IPS-20b (cell line): ENCODE measurements around the gene EPHA3.

Experiments
- H3K27ac ChIP-seq: one replicate; pipeline ENCODE4 v1.5.1; 2013; ENCODE audit warnings: low read length
- H3K27me3 ChIP-seq: 2 replicates; pipeline ENCODE4 v1.6.1; 2013; ENCODE audit warnings: mild to moderate bottlenecking, low read length, inconsistent platforms; ENCODE audit not compliant: insufficient read depth
- H3K36me3 ChIP-seq: 2 replicates; pipeline ENCODE4 v1.6.1; 2013; ENCODE audit warnings: low read depth, mild to moderate bottlenecking, inconsistent platforms, low read length, moderate library complexity; ENCODE audit not compliant: insufficient read depth
- H3K4me1 ChIP-seq: 2 replicates; pipeline ENCODE4 v1.6.1; 2013; ENCODE audit warnings: mild to moderate bottlenecking, control low read depth, inconsistent platforms, low read length, moderate library complexity; ENCODE audit not compliant: insufficient read depth
- H3K4me3 ChIP-seq: 2 replicates; pipeline ENCODE4 v1.5.1; 2013; ENCODE audit warnings: mild to moderate bottlenecking, low read length, inconsistent platforms
- H3K9ac ChIP-seq: 2 replicates; pipeline ENCODE4 v1.6.1; 2013; ENCODE audit warnings: low read depth, mild to moderate bottlenecking, inconsistent platforms, low read length, moderate library complexity
- H3K9me3 ChIP-seq: 2 replicates; pipeline ENCODE4 v1.6.1; 2013; ENCODE audit warnings: mild to moderate bottlenecking, low read depth, low read length, inconsistent platforms; ENCODE audit not compliant: insufficient read depth

Gene EPHA3

GRCh38 chr3:89414270-89414669 lies 306.8 kb downstream of the EPHA3 start:
- peaks cover 9% of the 10 kb centered on the region for H3K4me1 ChIP-seq
- no peaks in the 10 kb centered on the region for H3K27me3 ChIP-seq
- H3K36me3 ChIP-seq = no peaks in the 10 kb centered on the region
- H3K9ac ChIP-seq = no peak overlapping the region
- no peaks in the 10 kb centered on the region for H3K9me3 ChIP-seq
- no peak overlapping the region for H3K4me3 ChIP-seq
- no peak overlapping the region for H3K27ac ChIP-seq

- Histone ChIP-seq H3K9me3 (no peaks in the 10 kb centered on the region), H3K27me3 (no peaks in the 10 kb centered on the region), H3K4me3 (no peak overlapping the region), H3K9ac (no peak overlapping the region), H3K36me3 (no peaks in the 10 kb centered on the region), H3K27ac (no peak overlapping the region), H3K4me1 (no peaks in the 10 kb centered on the region)
These were observed 312.3 kb downstream of the EPHA3 start for GRCh38 chr3:89419647-89420241.

GRCh38 chr3:89426060-89426459 lies 318.6 kb downstream of the EPHA3 start:
- H3K27ac ChIP-seq = no peak overlapping the region
- H3K4me3 ChIP-seq = no peak overlapping the region
- H3K27me3 ChIP-seq = no peaks in the 10 kb centered on the region
- no peaks in the 10 kb centered on the region for H3K9me3 ChIP-seq
- no peaks in the 10 kb centered on the region for H3K36me3 ChIP-seq
- no peak overlapping the region for H3K9ac ChIP-seq
- H3K4me1 ChIP-seq = no peaks in the 10 kb centered on the region

- Histone ChIP-seq H3K36me3 (no peaks in the 10 kb centered on the region), H3K9me3 (no peaks in the 10 kb centered on the region), H3K4me1 (no peaks in the 10 kb centered on the region), H3K27ac (no peak overlapping the region), H3K4me3 (no peak overlapping the region), H3K9ac (no peak overlapping the region), H3K27me3 (no peaks in the 10 kb centered on the region)
These were observed 327.4 kb downstream of the EPHA3 start for GRCh38 chr3:89434621-89435380.

GRCh38 chr3:89436846-89437245 lies 329.4 kb downstream of the EPHA3 start:
- Histone ChIP-seq H3K4me3 (no peak overlapping the region), H3K36me3 (no peaks in the 10 kb centered on the region), H3K9ac (no peak overlapping the region), H3K27ac (no peak overlapping the region), H3K9me3 (no peaks in the 10 kb centered on the region), H3K27me3 (no peaks in the 10 kb centered on the region), H3K4me1 (no peaks in the 10 kb centered on the region)

- Histone ChIP-seq H3K4me1 (no peaks in the 10 kb centered on the region), H3K9me3 (no peaks in the 10 kb centered on the region), H3K36me3 (no peaks in the 10 kb centered on the region), H3K4me3 (no peak overlapping the region), H3K9ac (no peak overlapping the region), H3K27ac (no peak overlapping the region), H3K27me3 (no peaks in the 10 kb centered on the region)
These were observed 333.0 kb downstream of the EPHA3 start for GRCh38 chr3:89440386-89440785.

GRCh38 chr3:89441141-89441540 lies 333.7 kb downstream of the EPHA3 start:
- no peaks in the 10 kb centered on the region for H3K36me3 ChIP-seq
- H3K4me3 ChIP-seq = no peak overlapping the region

GRCh38 chr3:89446593-89446992 lies 339.2 kb downstream of the EPHA3 start:
- no peaks in the 10 kb centered on the region for H3K9me3 ChIP-seq
- no peaks in the 10 kb centered on the region for H3K27me3 ChIP-seq
- H3K9ac ChIP-seq = no peak overlapping the region
- H3K4me3 ChIP-seq = no peak overlapping the region
- H3K36me3 ChIP-seq = no peaks in the 10 kb centered on the region
- no peaks in the 10 kb centered on the region for H3K4me1 ChIP-seq
- H3K27ac ChIP-seq = no peak overlapping the region

More at GRCh38 chr3:89441141-89441540, 333.7 kb downstream of the EPHA3 start:
- Histone ChIP-seq H3K27me3 (no peaks in the 10 kb centered on the region), H3K27ac (no peak overlapping the region), H3K4me1 (no peaks in the 10 kb centered on the region), H3K9me3 (no peaks in the 10 kb centered on the region), H3K9ac (no peak overlapping the region)

GRCh38 chr3:89447243-89447642 lies 339.8 kb downstream of the EPHA3 start:
- Histone ChIP-seq H3K9ac (no peak overlapping the region), H3K36me3 (no peaks in the 10 kb centered on the region), H3K27me3 (no peaks in the 10 kb centered on the region), H3K4me3 (no peak overlapping the region), H3K9me3 (no peaks in the 10 kb centered on the region), H3K4me1 (no peaks in the 10 kb centered on the region), H3K27ac (no peak overlapping the region)

GRCh38 chr3:89449086-89449485 lies 341.7 kb downstream of the EPHA3 start:
- Histone ChIP-seq H3K4me3 (no peak overlapping the region), H3K27ac (no peak overlapping the region), H3K9me3 (no peaks in the 10 kb centered on the region), H3K4me1 (no peaks in the 10 kb centered on the region), H3K9ac (no peak overlapping the region), H3K27me3 (no peaks in the 10 kb centered on the region), H3K36me3 (no peaks in the 10 kb centered on the region)

- Histone ChIP-seq H3K9me3 (no peaks in the 10 kb centered on the region), H3K27me3 (no peaks in the 10 kb centered on the region), H3K4me3 (no peak overlapping the region), H3K36me3 (no peaks in the 10 kb centered on the region), H3K9ac (no peak overlapping the region), H3K27ac (no peak overlapping the region), H3K4me1 (no peaks in the 10 kb centered on the region)
These were observed 344.6 kb downstream of the EPHA3 start for GRCh38 chr3:89452066-89452465.

- no peaks in the 10 kb centered on the region for H3K4me1 ChIP-seq
- no peaks in the 10 kb centered on the region for H3K27me3 ChIP-seq
- H3K4me3 ChIP-seq = no peak overlapping the region
- no peak overlapping the region for H3K9ac ChIP-seq
- no peaks in the 10 kb centered on the region; the same call in 1 of the 2 replicates for H3K9me3 ChIP-seq
- no peaks in the 10 kb centered on the region for H3K36me3 ChIP-seq
- no peak overlapping the region for H3K27ac ChIP-seq
These were observed 347.8 kb downstream of the EPHA3 start for GRCh38 chr3:89455240-89455639.
